Measurements from ENCODE around the gene SLCO4A1. TPM values are rescaled to one million over a fixed set of nuclear protein-coding genes. Genes with fewer than 3 reads are reported as not detected.

Gene SLCO4A1
- polyA plus RNA-seq, 10 donors, result 0.37 to 1.2 (median 0.65) TPM

- DNase-seq, result no peak
Observed at GRCh38 chr20:62712606-62713005, 70.3 kb downstream of the SLCO4A1 start.

- DNase-seq, result no peak
Observed at GRCh38 chr20:62714006-62714405, 71.7 kb downstream of the SLCO4A1 start.

GRCh38 chr20:62714799-62715198, 72.5 kb downstream of the SLCO4A1 start:
- DNase-seq, result no peak

GRCh38 chr20:62715201-62715600, 72.9 kb downstream of the SLCO4A1 start:
- DNase-seq, result no peak

GRCh38 chr20:62716198-62716940, 74.1 kb downstream of the SLCO4A1 start:
- no peak for DNase-seq

GRCh38 chr20:62716941-62717310, 74.6 kb downstream of the SLCO4A1 start:
- no peak for DNase-seq

GRCh38 chr20:62717933-62718332, 75.6 kb downstream of the SLCO4A1 start:
- no peak for DNase-seq

GRCh38 chr20:62718546-62718945, 76.2 kb downstream of the SLCO4A1 start:
- DNase-seq, result no peak

- DNase-seq, result no peak
Observed at GRCh38 chr20:62719250-62719935, 77.1 kb downstream of the SLCO4A1 start.

Other genes starting within 250 kb of the SLCO4A1 start
- 1 to 10 TPM; 4.0 to 8.0 (median 5.2) TPM for gene CABLES2, start 235.2 kb upstream of the SLCO4A1 start, polyA plus RNA-seq (ENCODE audit: insufficient read length in 10 of 10)
- under 1 TPM in 2 of 10 donors, not detected in 8; 0.53 to 0.71 TPM for gene RBBP8NL, start 215.0 kb upstream of the SLCO4A1 start, polyA plus RNA-seq (ENCODE audit: insufficient read length in 10 of 10)
- under 1 TPM in 3 of 10 donors, not detected in 7; 0.04 to 0.14 (median 0.05) TPM for gene GATA5, start 166.5 kb upstream of the SLCO4A1 start, polyA plus RNA-seq (ENCODE audit: insufficient read length in 10 of 10)
- under 1 TPM; 0.07 to 0.25 (median 0.11) TPM for gene NTSR1, start 66.3 kb downstream of the SLCO4A1 start, polyA plus RNA-seq (ENCODE audit: insufficient read length in 10 of 10)
- 10 to 100 TPM in 3 of 10 donors, 1 to 10 TPM in 7; 7.7 to 13.2 (median 9.4) TPM for gene MRGBP, start 154.0 kb downstream of the SLCO4A1 start, polyA plus RNA-seq (ENCODE audit: insufficient read length in 10 of 10)
- 10 to 100 TPM; 11.2 to 26.9 (median 16.0) TPM for gene OGFR, start 162.3 kb downstream of the SLCO4A1 start, polyA plus RNA-seq (ENCODE audit: insufficient read length in 10 of 10)
- gene COL9A3, start 174.5 kb downstream of the SLCO4A1 start, polyA plus RNA-seq (ENCODE audit: insufficient read length in 10 of 10), result 10 to 100 TPM in 5 of 10 donors, 1 to 10 TPM in 5; 6.2 to 21.9 (median 11.0) TPM
- gene TCFL5, start 219.3 kb downstream of the SLCO4A1 start, polyA plus RNA-seq (ENCODE audit: insufficient read length in 10 of 10), result 10 to 100 TPM in 5 of 10 donors, 1 to 10 TPM in 5; 7.0 to 14.2 (median 9.8) TPM

Data from muscle of back (tissue), 11 donors.